NOMO-1 treated with dmso at 0.1 percent for 144 hours (cell line): ENCODE results near the gene CLCNKA.
"Not testable (repeated sequence)": the region's sequence is repeated elsewhere in the genome, so short reads cannot be mapped to it uniquely, and the experiment has no call there.

Source experiments
- DNase-seq: peaks from one replicate; lab custom pipeline; 2025; ENCODE audit not compliant: unreplicated experiment; lab: John Stamatoyannopoulos, UW

Gene CLCNKA

DNA sequence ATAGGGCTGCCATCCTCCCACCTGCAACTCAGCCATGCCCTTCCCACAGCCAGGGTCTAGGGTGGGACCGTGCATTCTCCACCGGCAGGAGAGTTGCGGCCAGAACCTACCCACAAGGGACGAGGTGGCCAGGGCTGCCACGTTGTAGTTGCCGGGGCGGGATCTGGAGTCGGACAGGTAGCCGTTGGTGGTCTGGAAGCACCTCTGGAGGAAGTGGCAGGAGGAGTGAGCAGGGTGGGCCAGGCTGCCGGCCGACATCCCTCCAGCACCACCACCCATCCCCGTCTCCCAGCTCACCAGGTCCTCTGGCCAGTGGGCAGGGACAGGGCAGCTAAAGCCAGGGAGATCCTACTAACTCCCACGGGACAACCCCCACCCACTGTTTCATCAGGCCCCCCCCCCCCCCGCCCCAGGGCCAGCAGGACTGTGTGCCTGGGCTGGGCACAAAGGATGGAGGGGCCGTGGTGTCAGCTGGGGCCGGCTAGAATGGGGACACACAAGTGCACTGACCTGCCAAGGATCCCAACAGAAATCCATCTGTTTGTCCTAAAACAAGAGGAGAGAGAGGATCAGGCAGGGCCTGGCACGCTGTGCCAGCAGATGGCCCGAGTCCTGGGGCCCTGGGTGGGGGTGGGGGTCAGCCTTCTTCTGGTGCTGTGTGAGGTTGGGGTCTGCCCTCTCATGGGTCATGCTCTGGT, 40.3 kb downstream of the CLCNKA start:
- DNase-seq, result not testable (repeated sequence)

DNA sequence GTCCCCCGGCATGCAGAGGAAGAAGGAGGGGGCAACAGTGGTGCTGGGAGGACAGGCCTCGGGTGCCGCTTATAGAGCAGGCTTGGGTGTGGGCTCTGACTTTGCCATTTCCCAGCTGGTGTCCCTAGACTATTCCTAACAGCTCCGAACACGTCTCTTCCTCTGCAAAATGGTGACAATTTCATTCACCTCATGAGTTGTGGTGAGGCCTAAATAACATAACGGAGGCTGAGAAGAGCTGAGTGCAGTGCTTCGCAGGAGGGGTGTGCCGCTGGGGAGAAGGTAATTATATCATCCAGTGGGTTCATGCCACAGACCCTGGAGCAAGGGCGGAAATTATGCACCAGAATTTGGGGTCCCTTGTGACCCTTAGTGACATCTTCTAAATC, 40.8 kb downstream of the CLCNKA start:
- DNase-seq, result not testable (repeated sequence)

DNA sequence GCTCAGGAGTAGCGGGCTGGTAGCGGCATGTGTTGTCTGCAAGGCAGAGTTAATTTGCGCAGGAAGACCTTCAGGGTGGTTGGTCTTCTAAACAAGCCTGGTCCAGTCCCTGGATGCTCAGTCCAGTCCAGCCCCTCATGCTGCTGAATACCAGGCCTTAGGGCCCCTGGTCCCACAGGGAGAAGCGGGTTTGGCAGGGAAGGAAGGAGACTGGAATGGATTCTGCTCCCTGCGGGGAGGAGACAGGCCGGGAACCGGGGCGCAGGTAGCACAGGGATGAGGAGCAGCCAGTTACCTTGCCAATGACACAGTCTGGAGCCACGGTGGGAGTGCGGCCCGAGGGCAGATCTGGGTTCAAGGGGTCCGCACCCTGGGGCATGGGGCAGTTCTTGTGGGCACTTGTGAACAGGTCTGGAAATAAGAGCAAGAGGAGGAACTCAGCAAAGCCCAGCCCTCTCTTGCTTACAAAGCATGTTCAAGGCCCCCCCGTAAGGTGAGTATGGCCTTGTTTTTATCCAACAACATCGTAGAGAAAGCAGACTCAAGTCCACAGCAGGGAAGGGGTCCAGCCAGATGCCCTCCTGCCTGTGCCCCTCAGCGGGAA, 41.5 kb downstream of the CLCNKA start:
- no peak for DNase-seq

DNA sequence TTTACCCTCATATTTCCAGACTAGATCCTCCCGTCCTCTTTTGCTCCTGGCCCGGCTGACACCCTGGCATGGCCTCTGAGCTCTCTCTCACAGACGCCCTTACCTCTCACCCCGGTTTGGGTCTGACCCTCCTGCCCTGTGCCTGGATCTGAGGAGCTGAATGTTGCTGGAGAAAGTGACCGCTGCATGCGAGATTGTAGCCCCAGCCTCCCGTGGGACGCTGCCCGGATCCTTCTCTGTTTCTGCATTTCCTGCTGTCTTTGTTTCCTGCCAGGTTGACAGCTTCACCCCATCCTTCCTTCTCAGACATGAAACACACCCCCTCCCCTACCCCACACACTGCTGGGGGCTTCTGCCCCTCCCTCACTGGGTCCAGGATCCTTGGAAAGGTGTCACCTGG, 42.1 kb downstream of the CLCNKA start:
- DNase-seq, result no peak

DNA sequence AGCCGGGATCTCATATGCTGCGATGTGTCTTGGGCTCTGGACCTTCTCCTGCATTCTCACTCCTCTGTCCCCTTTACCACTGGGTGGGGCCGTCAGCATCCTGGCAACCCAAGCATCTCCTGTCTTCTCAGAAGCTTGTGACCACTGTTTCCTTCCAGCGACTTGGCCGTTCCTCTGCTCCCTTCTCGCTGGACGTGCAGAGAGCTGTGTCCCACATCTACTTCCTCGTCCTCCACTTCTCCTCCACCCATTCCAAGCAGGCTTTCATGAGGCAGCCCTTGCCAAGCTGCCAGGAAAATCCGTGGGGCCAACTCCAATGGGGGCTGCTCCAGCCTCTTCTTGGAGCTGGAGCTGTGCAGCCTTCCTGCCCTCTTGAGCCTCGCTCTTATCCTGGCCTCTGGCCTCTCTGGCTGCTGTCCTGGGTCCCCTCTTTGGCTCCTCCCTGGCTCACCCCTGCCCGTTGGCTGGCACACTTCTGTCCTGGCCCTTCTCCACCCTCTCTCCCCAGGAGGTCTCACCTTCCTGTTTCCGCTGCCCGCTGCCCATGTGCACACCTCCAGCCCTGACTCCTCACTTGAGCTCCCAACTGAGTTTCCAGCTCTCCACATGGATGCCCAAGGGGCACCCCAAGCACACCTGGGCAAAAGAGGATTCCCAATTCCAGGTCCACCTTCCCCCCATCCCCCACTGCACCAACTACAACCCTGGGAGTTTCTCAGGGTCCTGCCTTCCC, 42.9 kb downstream of the CLCNKA start:
- DNase-seq, result no peak

DNA sequence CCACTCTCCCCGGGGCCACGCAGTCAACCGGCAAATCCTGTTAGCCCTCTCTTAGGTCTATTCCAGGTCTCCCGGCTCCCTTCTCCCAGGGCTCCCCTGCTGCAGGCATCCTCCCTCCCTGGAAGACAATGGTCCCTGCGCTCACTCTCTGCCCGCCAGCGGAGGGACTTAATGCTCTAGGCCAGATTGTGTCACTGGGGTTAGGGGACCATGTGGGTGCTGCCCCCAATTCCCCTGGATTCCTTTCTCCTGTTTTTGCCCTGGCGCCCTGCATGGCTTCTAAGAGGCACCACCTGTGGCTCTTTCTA, 43.4 kb downstream of the CLCNKA start:
- DNase-seq, result no peak

DNA sequence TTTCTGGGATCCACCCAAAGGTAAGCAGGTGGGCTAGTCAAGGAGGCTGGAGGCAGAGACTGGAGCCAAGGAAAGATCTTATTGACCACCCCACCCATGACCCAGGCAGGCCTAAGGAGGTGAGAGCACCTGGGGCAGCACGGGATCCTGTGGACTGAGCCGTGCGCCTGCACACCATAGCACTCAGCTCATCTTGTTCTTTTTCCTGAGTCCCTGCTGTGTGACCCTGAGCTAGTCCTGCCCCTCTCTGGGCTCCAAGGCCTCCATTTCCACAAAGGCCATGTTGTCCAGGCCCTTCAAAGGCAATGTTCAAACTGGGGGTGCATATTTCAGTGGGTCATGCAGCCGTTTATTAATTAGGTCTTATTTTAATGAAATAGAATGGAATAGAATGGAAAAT, 44.4 kb downstream of the CLCNKA start:
- DNase-seq, result no peak

DNA sequence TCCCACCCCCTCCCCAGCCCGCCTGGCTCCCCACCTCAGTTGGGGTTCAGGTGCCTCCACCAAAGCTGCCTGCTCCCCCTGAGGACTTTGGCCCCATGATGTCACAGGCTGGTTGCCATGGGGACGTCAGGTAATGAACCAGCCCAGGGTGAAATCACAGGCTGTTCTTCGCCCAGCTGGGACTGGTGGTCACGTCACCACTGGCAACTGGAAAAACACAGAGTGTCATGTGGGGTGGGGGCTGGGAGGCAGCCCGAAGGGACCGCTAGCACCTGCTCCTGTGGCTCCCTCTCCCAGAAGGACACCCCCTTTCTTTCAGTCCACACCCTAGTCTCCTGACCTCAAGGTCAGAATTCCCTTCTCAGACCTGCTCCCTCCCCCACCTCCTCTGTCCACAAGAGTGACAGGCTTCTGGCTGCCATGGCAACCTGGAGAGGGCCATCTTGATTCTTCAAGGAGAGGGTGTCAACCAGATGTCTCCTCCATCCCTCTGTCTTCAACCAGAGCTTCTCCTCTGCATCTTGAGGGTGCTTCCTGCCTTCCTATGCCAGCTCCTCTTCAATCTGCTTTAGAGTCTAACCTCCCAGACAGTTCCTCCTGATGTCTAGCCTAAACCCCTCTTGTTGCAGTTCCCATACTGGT, 45.4 kb downstream of the CLCNKA start:
- no peak for DNase-seq

DNA sequence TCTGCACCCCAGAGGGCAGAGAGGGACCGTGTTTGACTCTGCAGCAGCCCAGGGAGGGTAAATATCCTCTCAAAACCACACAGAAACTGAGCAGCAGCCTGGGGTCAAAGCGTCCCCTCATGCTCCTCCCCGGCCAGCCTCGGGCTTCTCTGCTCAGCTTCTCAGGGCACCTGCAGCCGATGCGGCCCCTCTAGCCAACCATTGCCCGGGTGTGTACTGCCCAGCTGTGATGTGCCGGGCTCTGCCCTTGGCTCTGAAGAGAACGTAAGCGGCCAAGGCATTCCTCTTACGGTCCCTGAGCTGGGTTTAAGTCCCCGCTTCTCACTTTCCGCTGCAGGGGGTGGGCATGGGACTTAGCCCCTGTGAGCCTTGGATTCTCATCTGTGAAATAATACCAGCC, 46.1 kb downstream of the CLCNKA start:
- no peak for DNase-seq

DNA sequence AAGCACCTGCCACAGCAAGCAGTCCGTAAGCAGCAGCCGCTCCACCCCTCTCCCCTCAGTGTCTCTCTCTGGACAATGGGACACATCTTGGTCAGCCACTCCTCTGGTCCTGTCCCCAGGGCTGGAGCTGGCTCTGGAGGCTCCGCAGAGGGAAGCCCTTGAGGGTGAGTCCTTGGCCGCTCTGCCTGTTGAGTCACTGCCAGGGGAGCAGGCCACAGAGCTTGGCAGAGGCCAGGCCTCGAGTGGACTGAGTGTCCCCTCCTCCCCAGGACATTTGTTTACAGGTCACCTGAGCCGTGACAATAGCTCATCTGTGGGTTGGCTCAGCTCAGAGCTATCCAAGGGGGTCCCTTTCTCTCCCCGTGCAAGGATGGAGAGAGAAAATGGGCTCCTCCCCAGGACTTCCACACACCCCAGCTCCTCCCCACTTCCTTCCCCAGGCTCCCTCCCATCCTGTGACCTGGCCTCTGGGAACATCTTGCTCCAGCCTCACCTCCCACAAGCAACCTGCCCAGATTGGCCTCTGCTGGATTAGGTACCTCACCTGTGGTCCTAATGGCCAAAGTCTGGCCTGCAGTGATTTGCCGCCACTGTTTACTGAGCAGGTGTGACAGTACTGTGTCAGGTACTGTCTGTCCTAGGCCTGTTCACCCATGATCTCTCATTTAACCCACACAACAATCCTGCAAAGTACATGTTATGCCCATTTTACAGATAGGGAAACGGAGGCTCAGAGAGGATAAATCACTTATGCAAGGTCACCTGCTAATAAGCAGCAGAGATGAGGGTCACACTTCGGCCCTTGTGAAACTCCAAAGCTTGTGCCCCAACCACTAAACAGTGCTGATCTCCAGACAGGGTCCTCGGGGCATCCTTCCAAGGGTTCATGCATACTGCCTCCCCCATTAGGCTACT, 46.8 kb downstream of the CLCNKA start:
- no peak for DNase-seq

DNA sequence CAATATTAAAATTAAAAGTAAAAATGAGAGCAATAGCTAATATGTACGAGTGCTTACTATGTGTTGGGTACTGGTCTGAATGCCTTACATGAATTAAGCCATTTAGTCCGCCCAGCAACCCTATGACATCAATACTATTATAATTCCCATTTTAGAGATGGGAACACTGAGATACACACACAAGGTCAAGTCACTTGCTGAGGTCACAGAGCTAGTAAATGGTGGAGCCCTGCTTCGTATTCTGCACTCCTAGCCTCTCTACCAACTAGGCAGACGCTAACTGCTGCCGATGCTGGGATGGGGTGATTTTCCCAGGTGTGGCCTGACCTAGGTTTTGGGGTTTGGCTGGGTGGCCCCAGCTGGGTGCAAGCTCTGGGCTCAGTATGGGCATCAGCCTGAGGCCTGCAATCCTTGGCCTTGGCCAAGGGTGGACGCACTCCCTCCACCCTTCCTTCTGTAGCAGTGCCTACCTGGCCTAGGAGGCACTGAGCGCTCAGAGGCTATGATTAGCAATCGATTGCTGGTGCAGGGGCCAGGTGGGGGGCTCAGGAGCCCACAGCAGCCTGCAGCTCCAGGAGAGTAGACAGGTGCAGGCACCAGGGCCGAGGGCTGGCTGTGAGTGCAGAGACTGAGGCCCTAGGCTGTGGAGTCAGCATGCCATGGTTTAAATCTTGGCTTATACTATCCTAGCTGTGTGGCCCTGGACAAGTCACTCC, 49.0 kb downstream of the CLCNKA start:
- no peak for DNase-seq

DNA sequence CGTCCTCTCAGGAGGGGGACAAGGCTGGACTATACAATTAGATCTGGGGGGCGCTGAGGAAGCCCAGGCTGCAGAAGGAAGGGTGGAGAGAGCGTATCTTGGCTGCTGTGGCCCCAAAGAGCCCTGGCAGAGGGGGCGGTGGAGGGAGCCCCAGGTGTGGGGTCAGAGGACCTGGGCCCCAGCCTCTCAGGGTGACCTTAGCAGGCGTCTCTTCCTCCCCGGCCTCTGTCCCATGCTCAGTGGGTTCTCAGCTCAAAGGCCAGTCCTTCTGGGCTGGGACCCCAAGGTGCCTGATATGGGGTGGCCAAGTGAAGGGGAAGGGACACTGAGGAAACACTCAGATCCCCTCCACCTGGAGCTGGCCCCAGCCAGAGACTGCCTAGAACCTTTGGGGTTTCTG, 49.8 kb downstream of the CLCNKA start:
- DNase-seq, result no peak

DNA sequence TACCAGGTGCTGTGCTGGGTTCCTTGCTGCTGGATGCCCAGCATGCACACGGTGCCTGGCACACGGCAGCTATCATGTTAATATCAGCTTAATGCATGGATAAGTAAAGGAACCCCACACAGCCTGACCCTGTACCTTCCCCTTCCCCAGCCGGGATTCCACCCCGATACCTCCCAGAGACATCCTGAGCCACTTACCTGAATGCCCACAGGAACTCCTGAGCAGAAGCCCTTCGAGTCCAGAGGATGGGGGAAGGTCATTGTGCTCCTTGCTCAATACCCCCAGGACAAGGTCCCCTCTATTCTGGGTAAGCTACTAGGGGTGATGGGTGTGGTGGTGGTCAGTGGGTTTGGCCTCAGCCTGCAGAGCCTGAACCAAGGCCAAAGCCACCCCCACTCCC, 50.3 kb downstream of the CLCNKA start:
- no peak for DNase-seq

DNA sequence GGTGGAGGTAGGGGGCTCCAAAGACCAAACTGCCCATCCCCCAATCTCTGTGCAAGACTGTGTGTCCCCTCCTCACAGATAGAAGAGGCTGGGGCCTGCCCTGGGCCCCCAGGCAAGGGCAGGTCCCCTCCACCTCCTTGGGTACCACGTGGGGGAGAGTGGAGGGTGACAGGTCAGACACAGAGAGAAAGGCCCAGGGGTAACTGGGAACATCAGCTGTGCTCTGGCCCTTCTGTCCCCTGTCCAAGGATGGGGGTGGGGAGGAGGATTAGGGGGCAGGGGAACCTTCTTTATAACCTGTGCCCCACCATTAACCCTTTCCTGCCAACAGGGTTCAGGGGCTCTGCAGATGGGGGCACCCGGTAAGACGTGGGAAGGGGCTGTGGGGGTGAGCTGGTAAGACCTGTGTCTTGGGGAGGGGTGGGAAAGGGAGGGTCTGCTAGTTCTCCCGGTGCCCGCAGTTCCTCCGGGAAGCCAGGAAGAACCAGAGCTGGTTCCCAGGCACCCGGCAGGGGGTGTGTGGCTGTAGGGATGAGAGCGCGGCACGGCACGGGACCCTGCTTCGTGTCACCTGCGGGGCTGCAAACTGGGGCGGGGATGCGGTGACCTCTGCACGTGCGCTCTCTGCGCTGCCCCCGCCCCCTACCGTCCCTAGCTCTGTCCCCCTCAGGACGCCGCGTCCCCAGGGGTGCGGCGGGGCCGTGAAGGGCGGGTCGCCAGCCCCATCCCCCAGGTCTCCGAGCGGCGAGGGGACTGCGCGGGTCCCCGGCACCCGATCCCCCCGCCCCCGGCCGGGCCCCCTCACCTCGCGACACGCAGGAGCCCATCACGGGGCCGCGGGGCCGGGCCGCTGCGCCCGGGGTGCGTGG, 51.0 kb downstream of the CLCNKA start:
- no peak for DNase-seq

DNA sequence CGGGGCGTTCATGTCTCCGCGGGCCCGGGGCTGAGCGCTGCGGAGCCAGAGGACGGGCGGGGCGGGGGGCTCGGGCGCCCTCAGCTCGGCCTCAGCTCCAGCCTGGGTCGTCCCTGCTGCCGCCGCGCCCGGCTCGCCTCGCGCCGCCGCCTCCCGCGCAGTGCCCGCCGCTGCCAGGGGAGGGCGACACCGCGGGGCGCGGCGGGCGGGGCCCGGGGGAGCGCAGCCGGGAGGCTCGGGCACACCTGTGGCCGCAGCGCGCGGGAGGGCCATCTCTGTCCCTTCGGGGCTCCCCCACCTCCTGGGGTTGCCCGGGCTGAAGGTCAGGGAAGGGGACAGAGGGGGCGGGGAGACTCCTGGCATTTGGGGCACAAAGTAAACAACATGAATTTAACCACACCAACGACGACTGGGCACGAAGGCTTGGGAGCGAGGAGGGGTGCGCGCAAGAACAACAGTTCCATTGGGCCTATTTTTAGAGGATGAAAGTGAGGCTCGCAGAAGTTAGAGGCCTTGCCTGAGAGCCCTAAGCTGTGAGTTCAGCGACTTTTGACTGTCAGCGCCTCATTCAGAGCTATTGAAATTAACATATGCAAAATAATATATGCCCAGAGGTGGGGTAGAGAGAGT, 51.8 kb downstream of the CLCNKA start, which contains the start of gene FAM131C:
Gene FAM131C, minus strand, starts transcription at position 162 of the 630 bp plus-strand sequence. CDS start 209 bp downstream, outside the sequence.
- no peak for DNase-seq

DNA sequence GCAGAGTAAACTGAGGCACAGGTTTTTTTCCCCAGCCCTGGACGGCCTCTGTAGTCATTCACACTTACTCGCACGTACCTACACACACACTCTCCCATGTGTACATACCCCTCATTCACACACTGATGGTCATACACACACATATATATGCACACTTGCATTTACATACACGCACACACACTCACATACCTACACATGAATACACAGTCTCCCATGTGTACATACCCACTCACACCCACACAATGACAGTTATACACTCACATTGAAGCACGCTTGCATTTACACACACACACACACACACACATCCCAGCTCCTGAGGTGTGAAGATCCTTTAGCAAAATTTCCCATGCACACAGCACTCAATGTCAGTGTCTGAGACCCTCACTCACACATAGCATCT, 52.4 kb downstream of the CLCNKA start:
- DNase-seq, result no peak

DNA sequence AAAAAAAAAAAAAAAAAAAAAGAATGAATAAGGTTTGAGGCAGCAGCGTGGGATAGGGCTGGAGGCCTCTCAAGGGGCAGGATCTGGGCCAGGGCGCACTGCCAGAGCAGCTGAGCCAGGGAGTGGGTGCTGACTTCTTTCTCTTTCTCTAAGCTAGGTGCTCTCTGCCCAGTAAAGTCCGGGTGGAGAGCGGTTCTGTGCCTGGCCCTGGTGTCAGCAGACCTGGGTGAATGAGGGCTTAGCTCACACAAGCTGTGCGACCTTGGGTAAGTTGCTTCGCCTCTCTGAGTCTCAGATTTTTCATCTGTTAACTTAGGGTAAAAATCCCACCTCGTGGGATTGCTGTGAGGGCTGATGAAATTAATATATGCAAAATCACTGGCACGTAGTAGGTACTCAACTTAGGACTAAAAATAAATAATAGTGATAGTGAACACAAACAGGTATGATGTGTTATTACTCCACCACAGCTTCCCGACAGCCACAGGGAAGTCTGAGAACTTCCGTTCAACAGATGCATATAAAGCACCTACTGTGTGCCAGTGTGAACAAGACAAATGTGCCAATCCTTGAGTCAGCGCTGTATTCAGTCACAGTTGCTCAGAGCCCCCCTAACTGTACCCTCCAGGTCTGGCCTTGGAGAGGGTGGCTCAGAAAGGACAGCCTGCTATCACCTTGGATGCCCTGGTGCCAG, 53.6 kb downstream of the CLCNKA start:
- no peak for DNase-seq
